Stimulated activated CD4-positive, alpha-beta T cell treated with anti-CD3 and anti-CD28 coated beads, Interleukin-2, amount 100 ng/mL, for 4 hours (primary cell): Measurements from ENCODE around the gene FST.

ENCODE experiments used
- DNase-seq: peaks from one replicate; pipeline ENCODE4 v3.0.0-alpha.2; 2020; ENCODE audit warnings: low read depth

Gene FST

GRCh38 chr5:53480416-53481158 is at the start of gene FST:
TSS of gene FST (plus strand) at chr5:53480629. CDS start at chr5:53480792, 163 bp downstream.
- DNase-seq = no peak

- no peak for DNase-seq
Observed at GRCh38 chr5:53431665-53432064, 48.8 kb upstream of the FST start.

GRCh38 chr5:53433026-53433425 is 47.4 kb upstream of the FST start:
- DNase-seq = no peak

- DNase-seq = no peak
Observed at GRCh38 chr5:53434541-53434940, 45.9 kb upstream of the FST start.

DNA sequence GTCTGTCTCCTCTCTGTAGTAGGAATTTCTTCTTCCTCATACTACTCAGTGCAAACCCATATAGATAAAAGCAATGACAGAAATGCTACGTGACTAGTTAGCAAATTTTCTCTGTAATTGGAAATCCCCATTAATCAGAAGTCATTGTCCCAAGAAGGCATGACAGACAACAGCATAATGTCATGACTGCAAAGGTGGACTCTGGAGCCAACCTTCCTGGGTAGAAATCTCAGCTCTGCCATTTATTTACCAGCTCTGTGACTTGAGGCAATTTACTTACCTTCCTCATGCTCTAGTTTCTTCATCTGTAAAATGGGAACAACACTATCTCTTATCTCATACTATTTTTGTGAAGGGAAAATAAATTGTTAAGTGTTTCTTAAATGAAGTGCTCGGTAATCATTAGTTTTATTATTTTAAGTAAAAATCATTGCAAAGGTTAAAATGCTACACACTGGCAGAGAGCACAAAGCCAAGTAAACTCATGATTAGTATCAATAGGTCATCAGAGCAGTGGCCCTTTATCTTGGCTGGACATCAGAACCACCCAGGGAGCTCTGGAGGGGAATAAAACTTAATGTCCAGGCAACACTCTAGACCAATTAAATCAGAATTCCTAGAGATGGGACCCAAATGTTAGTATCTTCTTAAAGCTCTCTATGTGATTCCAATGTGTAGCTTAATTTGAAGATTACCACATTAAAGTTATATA is 43.8 kb upstream of the FST start:
- no peak for DNase-seq

DNA sequence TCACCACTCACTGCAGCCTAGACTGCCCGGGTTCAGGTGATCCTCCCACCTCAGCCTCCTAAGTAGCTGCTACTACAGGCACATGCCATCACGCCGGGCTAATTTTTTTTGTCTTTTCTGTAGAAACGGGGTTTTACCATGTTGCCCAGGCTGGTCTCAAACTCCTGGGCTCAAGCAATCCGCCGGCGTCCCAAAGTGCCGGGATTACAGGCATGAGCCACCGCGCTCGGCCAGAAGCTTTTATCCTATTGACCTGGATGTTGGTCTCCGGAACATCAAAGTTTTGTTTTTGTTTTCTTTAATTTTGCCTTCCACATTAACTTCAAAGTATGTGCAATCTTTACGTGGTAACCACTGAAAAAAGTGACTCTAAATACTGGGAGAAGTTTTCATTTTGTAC is 42.4 kb upstream of the FST start:
- DNase-seq = no peak

GRCh38 chr5:53438486-53439472 is 41.6 kb upstream of the FST start:
- no peak for DNase-seq

DNA sequence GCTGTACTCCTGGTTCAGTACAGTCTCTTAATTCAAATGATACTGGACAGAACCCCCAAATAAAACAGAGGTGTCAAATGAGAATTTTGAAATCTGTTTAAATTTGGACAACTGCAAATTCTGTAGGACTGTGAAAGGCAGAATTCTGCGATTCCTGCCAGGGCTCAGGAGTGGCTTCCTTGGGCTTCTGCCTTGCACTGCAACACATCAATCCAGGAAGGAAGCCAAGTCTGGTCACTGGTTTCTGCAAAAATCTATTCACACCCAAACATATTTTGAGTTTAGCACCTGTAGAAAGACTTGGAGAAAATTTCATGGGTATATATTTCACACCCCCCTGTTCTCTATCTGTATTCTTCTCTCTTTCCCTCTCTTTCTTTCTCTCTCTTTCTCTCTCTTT is 37.5 kb upstream of the FST start:
- no peak for DNase-seq

DNA sequence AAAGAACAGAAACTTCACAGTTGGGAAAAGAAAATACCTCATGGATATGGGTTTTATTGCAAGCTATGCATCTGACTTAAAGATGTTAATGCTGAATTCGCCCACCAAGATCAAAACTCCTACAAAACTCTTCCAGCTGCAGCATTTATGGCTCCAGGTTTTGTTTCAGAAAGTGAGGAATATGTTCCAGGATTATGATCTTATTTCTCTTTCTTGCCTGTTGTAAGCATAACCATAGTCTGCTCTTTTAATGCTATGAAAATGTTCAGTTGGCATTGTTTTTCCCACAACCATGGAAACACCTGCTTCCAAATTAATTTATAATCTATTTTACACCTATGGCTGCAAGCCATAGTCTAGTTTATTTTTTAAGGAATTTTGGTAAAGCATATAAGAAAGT is 34.9 kb upstream of the FST start:
- no peak for DNase-seq

- DNase-seq = no peak
Observed at GRCh38 chr5:53446908-53447307, 33.5 kb upstream of the FST start.

- no peak for DNase-seq
Observed at GRCh38 chr5:53448851-53449250, 31.6 kb upstream of the FST start.

DNA sequence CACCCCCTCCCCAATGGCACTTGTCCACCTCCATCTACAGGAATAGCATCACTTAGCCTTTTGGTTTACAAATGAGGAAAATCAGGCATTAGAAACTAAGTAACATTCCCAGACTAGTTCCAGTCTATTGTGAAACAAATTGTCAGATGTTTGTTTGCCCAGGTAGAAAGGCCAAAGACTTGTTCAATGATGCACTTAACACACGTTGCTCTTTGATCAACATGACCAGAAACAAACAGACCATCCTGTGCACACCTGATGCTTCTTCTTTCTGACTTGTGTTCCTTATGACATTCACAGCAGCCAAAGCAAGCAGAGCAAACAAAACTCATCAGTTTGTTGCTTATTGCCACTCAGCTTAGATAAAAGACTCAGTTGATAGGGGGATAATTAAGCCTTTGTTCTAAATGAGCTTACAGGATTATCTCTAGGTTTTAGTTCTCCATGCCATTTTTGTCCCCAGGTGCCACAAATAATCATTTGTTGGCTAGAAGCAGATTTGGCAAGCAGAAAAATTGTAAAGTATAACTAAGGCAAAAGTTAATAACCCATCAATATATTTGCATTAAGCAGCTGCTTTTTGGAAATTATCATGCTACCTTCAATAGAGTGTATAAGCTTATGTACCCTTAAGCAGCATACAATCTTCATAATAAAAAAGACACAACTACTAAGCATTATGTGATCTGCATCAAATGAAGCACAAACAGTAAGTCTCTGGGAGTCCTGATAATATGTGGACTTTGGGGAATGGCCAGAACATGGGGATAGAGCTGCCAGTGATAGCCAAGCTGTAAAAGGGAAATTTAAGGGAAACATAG is 26.3 kb upstream of the FST start:
- DNase-seq = no peak

GRCh38 chr5:53454719-53455000 is 25.8 kb upstream of the FST start:
- no peak for DNase-seq

DNA sequence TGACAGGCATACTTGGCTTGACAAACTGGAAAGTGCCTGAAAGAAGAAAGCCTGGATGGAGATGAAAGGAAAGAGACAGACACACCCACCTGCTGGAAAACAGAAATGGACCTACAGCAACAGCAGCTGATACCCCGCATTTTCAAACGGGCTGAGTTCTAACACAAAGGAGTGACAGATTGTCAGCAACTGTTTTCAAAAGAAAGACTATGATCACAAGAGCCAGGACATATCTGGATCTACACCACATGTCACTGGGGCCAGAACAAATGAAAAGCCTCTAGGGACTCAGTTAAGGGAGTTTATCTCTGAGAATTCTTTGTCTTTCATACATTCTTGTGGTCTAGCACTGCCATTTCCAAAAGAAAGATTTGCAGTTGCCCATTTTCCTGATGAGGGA is 24.1 kb upstream of the FST start:
- DNase-seq = no peak

DNA sequence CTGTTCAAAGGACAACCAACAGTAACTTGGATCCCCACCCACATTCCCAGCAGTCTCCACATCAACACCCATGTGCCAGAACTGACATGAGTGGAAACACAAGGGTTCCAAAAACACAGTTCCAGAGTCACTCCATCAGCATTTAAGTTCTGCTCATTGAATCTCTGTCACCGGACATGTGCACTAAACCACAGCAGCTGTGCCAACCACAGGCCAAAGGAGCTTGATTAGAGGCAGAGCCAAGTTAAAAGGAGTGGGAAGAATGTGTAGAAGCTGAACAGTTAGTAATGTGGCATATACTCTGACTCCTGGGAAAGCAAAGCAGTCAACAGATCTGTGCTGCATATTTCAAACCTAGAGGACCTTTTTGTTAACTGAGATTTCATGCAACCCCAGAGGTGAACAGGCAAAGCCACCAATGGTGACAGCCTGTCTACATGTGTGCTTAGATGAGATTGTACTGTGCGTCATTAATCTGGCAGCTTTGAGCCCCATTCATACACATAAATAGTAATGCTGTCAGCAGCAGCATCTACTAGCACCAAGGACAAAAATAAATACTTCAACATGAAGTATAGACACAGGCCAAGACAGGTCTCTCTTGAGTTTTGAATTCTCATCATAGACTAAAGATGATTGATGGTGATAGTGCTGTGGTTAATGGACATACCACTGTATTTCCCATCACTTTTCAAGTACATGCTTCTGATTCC is 16.4 kb upstream of the FST start:
- no peak for DNase-seq

DNA sequence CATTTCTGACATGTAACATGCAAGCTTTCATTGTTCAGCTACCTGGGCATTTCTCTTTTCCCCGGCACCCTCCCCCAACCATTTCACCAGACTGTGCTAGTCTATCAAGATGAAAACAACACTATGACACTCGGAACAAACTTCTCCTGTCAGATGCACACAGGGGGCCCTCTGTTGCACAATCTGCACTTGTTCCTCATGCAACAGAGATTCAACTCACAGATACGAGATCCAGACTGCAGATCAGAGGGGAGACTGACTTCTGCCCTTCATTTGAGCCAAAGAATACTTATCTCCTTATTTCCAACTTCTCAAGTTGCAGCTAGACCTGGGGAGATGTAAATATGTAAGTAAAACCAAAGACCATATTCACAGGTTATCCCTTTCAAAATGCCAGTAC is 15.7 kb upstream of the FST start:
- no peak for DNase-seq

- no peak for DNase-seq
Observed at GRCh38 chr5:53469946-53470687, 10.3 kb upstream of the FST start.

DNA sequence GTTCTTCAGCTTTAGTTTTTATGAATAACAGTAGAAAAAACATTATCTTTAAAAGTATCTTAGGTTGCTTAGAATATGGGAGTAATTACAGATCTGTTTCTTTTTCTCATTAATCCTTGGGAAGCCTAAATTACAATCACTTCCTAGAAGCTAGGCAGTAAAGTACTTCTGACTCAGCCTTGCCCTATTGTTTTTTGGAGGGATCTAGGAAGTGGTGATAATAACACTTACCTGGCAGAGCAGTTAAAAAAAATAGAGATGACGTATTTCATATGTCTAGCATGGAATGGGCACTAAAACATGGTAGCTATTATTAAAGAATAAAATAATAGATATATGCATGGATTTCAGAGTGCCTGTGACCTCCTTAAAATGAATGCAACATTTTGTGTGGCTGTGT is 8.2 kb upstream of the FST start:
- no peak for DNase-seq

- DNase-seq = no peak
Observed at GRCh38 chr5:53472720-53473510, 7.5 kb upstream of the FST start.

DNA sequence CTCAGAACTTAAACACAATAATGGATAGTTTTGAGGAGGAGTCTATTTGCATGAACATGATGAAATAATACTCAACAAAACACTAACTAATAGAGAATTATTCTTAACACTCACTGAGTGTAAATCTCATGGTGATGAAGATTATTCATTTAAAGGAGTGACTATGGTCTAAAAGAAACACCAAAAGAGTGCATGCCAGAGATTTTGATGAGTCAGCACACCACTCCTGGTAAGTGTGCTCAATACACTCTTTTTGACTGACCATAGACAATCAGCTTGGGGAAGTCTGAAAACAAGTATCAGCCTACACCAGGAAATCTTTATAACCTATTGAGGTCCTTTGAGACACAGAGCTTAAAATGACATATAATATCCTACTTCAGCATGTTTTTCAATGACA is 6.8 kb upstream of the FST start:
- no peak for DNase-seq
